ENCODE results near the gene BAZ2A.

- no peak for TF ChIP-seq CTCF (IDR thresholded peaks at IDR 0.05)
- no peak for TF ChIP-seq EP300 (IDR thresholded peaks at IDR 0.05)
These were observed 62.0 kb downstream of the BAZ2A start for GRCh38 chr12:56568146-56568545.

All from sigmoid colon (tissue), 4 donors.